ENCODE results near the gene XRCC2.

XRCC2 gene

DNA sequence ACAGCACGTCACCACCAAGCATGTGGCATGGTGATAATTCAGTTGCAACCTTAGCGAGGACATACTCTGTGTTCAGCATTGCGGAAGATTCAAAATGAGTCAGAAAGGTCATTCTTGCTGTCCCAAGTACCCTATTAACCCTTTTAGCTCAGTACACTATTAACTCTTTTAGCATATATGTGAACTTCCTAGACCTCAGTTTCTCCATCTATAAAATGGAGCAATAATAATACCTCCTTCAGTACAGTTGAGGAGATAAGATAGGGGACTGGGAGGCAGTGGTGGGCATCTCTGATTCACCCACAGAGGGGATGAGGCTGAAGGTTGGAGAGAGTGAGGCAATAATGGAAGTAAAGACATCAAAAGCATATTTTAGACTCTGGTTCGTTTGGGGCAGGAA, 67.3 kb downstream of the XRCC2 start:
- DNase-seq: no peak

DNA sequence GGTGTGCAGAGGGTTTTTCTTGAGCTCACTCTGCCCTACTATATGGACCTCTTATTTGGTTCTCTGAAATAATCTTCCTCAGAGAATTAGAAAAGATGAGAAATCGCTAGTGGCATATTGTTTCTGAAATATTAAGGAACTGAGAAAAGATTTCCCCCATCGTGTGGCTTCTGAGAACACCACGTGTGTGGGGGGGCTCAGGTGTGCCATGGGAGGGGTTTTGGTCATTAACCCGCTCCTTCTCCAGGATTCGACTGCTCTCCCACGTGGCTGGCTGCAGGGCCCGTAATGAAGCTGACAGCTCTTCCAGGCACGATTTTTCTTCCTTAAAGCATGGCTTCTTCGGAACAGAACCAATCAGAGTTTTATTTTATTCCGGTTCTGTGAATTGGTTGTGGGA, 67.7 kb downstream of the XRCC2 start:
- no peak for DNase-seq

DNA sequence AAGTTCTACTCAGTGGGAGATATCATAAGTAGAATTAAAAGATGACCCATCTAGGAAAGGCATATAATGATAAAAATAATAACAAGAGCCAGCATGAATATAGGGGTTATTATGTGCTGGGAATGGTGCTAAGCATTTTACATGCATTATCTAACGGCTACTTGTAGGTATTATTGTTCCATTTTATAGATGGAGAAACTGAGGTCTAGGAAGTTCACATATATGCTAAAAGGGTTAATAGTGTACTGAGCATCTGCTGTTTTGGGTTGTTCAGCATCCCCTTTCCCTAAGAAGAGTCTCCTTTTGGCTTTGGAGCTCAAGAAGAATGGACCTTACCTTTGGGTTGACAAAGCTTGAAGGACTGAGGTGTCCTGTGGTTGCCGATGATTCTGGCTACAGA, 68.9 kb downstream of the XRCC2 start:
- no peak for DNase-seq

DNA sequence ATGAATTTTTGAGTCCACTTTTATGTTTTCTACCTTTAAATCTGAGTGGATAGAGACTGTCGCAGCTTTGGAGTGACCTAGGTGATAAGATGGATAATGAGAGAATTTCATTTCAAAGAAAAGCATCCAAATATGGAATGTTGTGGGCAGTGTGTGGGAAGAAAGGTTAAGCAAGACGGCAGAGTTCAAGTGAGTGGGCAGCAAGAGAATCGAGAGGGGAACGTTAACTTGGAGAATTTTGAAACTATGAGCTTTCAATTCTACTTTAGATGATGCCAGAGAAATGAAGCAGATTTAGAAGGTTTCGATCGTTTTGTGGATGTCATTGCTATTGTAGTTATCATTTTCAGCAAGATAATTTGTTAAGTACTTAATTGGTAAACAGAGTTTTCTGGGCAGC, 73.0 kb downstream of the XRCC2 start:
- no peak for DNase-seq

DNA sequence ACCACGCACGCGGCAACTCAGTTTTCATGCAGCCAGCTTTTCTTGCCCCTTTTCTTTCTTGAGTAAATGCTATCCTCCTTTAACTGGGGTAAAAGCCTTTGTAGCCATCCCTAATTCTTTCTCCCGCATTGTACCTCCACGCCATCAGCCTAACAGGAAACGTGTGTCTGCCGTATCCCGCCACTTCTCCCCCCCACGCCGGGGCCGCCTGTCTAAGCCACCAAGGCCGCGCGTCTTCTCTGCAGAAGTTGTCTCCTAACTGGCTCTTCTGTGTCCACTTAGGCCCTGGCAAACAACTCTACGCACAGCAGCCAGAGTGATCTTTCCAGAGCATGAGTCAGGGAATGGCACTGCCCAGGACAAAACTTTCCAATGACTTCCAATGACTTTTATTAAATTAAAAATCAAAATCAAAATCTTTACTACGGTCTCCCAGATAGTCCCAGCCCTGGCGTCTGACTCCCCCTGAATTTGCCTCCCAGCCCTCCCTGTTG, 74.6 kb downstream of the XRCC2 start:
- DNase-seq: no peak

DNA sequence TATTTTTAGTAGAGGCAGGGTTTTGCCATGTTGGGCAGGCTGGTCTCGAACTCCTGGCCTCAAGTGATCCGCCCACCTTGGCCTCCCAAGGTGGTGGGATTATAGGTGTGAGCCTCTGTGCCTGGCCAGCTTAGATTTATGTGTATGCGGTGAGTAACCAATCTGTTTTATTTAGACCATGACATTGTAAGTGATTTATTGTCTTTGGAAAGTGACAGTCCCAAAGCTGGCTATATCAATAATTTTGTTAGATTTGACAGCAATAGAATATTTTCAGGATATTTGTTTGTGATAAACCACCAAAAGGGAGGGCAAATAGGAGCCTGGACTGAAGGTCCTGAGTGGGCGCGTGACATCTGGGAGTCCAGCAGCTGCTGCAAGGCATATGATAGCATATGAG, 75.7 kb downstream of the XRCC2 start:
- no peak for DNase-seq

DNA sequence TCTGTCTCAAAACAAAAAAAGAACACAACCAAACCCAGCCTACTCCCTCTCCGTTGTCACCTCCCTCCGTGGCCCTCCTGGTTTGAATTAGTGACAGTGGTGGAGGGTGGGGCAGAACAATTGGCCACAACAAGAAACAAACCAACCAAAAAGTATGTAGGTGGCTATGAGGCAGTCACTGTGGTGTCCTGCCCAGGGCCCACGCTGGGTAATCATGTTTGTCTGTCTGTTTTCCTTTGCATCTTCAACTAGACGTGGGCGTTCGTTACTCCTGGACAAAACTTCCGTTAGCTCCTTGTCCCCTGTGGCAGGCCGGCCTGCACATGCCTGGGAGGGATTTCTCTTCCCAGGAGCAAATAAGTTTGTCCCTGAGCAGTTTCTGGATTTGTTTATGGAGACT, 78.4 kb downstream of the XRCC2 start:
- no peak for DNase-seq

DNA sequence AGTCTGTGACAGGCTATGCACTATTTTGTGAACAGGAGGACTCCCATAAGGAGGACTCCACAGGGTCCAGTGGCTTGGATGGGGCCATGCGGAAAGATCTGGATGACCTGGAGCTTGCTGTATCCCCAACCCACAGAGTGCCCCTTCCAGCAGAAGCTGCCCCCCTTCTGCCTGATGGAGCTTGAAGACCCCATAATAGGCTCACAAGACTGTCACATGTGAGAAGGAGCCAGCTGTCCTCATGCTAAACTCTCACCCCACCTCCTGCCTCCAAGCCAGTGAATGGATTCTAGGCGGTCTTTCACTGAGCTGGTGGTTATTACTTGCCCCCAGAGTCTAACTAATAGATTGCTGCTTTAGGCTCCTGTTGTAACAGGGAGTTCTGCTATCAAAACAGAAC, 79.1 kb downstream of the XRCC2 start:
- no peak for DNase-seq

Data from activated naive CD4-positive, alpha-beta T cell treated with Interleukin-2 at 50 U/mL for 16 hours (primary cell).